Stimulated activated naive CD8-positive, alpha-beta T cell treated with anti-CD3 and anti-CD28 coated beads, Interleukin-15, Interleukin-2, amounts not matched to agents 100 ng/mL and 50 ng/mL, for 24 hours (primary cell): ENCODE data around the gene AIRE.

Experiments used
- H3K27ac Mint-ChIP-seq: one replicate; pipeline ENCODE4 v1.8.0; 2021; ENCODE audit warnings: mild to moderate bottlenecking, mixed read lengths
- H3K27me3 Mint-ChIP-seq: one replicate; pipeline ENCODE4 v1.8.0; 2021; ENCODE audit warnings: mixed read lengths
- H3K36me3 Mint-ChIP-seq: one replicate; pipeline ENCODE4 v1.8.0; 2021; ENCODE audit warnings: low read depth, mixed read lengths
- H3K4me1 Mint-ChIP-seq: one replicate; pipeline ENCODE4 v1.8.0; 2021; ENCODE audit warnings: low read depth, mixed read lengths
- H3K4me3 Mint-ChIP-seq: one replicate; pipeline ENCODE4 v1.8.0; 2021; ENCODE audit warnings: mild to moderate bottlenecking, mixed read lengths
- H3K9me3 Mint-ChIP-seq: one replicate; pipeline ENCODE4 v1.8.0; 2021; ENCODE audit warnings: mixed read lengths

The AIRE gene

GRCh38 chr21:44261675-44262295 is 23.9 kb upstream of the AIRE start, which contains the start of gene DNMT3L:
TSS of gene DNMT3L (minus strand) at chr21:44261897. CDS start at chr21:44261259, 638 bp downstream.
- H3K27ac Mint-ChIP-seq, result no peak within 1 kb of the TSS
- no peaks in the 10 kb centered on the region for H3K36me3 Mint-ChIP-seq
- no peaks in the 10 kb centered on the region for H3K27me3 Mint-ChIP-seq
- H3K4me3 Mint-ChIP-seq, result no peak within 1 kb of the TSS
- no peaks in the 10 kb centered on the region for H3K9me3 Mint-ChIP-seq
- no peaks in the 10 kb centered on the region for H3K4me1 Mint-ChIP-seq

GRCh38 chr21:44262338-44263056 is 23.2 kb upstream of the AIRE start:
- H3K4me3 Mint-ChIP-seq, result no peak overlapping the region
- H3K36me3 Mint-ChIP-seq, result no peaks in the 10 kb centered on the region
- no peaks in the 10 kb centered on the region for H3K4me1 Mint-ChIP-seq
- H3K27me3 Mint-ChIP-seq, result no peaks in the 10 kb centered on the region
- H3K9me3 Mint-ChIP-seq, result no peaks in the 10 kb centered on the region
- H3K27ac Mint-ChIP-seq, result no peak overlapping the region

- no peaks in the 10 kb centered on the region for H3K9me3 Mint-ChIP-seq
- no peak overlapping the region for H3K27ac Mint-ChIP-seq
- no peaks in the 10 kb centered on the region for H3K36me3 Mint-ChIP-seq
- H3K4me3 Mint-ChIP-seq, result no peak overlapping the region
- H3K4me1 Mint-ChIP-seq, result no peaks in the 10 kb centered on the region
- H3K27me3 Mint-ChIP-seq, result no peaks in the 10 kb centered on the region
Measured at GRCh38 chr21:44263221-44263760, 22.4 kb upstream of the AIRE start.

- Mint-ChIP-seq H3K27me3 (no peaks in the 10 kb centered on the region), H3K4me3 (no peak overlapping the region), H3K36me3 (no peaks in the 10 kb centered on the region), H3K9me3 (no peaks in the 10 kb centered on the region), H3K27ac (no peak overlapping the region), H3K4me1 (no peaks in the 10 kb centered on the region)
Measured at GRCh38 chr21:44263768-44264167, 21.9 kb upstream of the AIRE start.

DNA sequence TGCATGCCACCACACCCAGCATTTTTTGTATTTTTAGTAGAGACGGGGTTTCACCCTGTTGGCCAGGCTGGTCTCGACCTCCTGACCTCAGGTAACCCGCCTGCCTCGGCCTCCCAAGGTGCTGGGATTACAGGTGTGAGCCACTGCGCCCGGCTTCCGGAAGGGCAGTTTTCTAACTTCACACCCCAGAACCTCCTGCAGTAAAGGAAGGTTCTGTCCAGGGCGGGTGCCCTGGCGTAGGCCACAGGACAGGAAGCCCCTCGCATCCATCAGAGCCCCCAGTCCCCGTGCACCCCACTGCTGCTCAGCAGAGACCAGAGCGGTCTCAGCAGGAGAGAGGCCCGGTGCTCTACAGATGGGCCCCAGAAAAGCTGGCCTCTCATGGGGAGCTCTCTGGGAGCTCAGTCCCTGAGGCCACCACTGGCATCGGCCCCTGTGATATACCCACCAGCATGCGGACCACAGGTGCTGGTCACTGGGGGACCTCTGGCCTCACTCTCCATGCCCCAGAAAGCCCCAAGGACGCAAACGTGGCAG is 19.9 kb upstream of the AIRE start:
- H3K36me3 Mint-ChIP-seq, result no peaks in the 10 kb centered on the region
- H3K27me3 Mint-ChIP-seq, result no peaks in the 10 kb centered on the region
- no peak overlapping the region for H3K27ac Mint-ChIP-seq
- H3K9me3 Mint-ChIP-seq, result no peaks in the 10 kb centered on the region
- H3K4me3 Mint-ChIP-seq, result no peak overlapping the region
- no peaks in the 10 kb centered on the region for H3K4me1 Mint-ChIP-seq

- Mint-ChIP-seq H3K9me3 (no peaks in the 10 kb centered on the region), H3K27me3 (no peaks in the 10 kb centered on the region), H3K4me3 (no peak overlapping the region), H3K36me3 (no peaks in the 10 kb centered on the region), H3K4me1 (no peaks in the 10 kb centered on the region), H3K27ac (no peak overlapping the region)
Measured at GRCh38 chr21:44267655-44268142, 18.0 kb upstream of the AIRE start.

DNA sequence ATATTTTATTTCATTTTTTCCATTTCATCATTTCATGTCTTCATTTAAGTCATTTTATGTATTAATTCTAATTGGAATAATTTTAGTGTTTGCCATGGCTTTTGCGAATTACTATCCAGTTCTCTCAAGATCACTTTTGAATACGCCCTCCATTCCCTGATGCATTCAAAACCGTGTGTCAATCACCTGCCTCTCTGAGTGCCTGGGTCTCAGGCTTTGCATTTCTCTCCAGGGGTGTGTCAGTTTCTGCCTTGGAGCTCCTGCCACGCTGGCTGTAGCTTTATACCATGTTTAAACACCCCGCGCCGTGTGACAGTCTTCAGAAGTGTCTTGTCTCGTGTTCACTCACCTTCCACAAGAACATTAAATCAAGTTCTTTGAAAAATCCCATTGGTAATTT is 16.6 kb upstream of the AIRE start:
- Mint-ChIP-seq H3K9me3 (no peaks in the 10 kb centered on the region), H3K36me3 (no peaks in the 10 kb centered on the region), H3K4me1 (no peaks in the 10 kb centered on the region), H3K27ac (no peak overlapping the region), H3K4me3 (no peak overlapping the region), H3K27me3 (no peaks in the 10 kb centered on the region)

DNA sequence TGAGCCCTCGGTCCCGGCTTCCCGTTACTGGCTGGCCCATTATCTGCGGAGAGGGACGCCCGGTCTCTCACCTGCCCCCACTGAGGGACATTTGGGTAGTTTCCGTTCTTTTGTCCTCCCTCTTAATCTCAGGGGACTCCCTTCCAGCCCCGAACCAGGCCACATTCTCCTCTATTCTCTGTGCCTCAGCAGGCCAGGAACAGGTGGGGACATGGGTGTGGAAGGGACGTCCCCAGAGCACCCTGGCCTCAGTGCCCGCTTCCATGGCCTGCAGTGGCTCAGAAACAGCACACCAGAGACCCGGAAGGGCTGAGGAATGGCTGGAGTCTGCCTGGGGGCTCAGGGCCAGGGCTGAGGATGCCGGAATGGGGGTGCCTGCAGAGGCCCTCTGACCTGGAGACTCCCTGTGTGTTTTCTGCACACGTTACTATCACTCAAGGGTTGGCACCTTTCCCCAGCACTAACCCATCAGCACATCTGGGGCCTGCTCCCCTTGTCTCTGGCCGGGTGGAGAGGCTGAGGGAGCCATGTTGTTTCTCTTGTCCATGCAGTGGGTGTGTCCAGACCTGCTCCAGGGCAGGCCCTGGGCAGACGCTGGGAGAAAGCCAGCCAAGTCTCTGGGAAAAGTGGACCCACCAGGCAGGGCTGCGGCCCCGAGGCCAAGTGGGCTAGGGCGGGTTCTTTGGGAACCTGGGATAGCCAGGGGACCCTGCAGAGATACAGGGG is 14.0 kb upstream of the AIRE start:
- no peak overlapping the region for H3K4me3 Mint-ChIP-seq
- H3K9me3 Mint-ChIP-seq, result no peaks in the 10 kb centered on the region
- no peaks in the 10 kb centered on the region for H3K27me3 Mint-ChIP-seq
- no peaks in the 10 kb centered on the region for H3K4me1 Mint-ChIP-seq
- H3K36me3 Mint-ChIP-seq, result no peaks in the 10 kb centered on the region
- H3K27ac Mint-ChIP-seq, result no peak overlapping the region

DNA sequence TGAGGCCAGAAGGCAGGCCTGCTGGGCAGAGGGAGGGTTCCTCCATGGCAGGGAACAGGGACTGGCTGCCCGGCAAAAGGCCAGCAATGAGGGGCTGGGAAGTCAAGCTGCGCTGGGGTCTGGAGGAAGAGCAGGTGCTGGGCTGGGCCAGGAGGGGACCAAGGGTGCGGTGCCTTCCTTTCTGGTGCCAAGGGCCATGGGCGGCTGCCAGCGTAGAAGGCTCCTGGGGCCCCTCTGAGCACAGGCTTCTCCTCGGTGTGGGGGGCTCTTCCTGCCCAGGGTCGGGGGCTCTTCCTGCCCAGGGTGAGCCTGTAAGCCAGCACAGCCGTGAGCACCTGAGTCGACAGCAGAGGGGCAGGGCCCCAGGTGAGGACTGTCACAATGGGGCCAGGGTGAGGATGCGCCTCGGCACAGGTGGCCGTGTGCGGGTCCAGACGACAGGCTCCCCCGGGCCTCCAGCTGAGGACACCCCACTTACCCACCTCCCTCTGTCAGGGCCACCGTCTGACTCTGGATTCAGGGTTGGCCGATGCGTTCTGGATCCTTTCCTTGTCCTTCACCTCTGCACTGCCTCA is 13.3 kb upstream of the AIRE start:
- no peaks in the 10 kb centered on the region for H3K4me1 Mint-ChIP-seq
- no peak overlapping the region for H3K27ac Mint-ChIP-seq
- H3K9me3 Mint-ChIP-seq, result no peaks in the 10 kb centered on the region
- H3K4me3 Mint-ChIP-seq, result no peak overlapping the region
- no peaks in the 10 kb centered on the region for H3K36me3 Mint-ChIP-seq
- no peaks in the 10 kb centered on the region for H3K27me3 Mint-ChIP-seq

DNA sequence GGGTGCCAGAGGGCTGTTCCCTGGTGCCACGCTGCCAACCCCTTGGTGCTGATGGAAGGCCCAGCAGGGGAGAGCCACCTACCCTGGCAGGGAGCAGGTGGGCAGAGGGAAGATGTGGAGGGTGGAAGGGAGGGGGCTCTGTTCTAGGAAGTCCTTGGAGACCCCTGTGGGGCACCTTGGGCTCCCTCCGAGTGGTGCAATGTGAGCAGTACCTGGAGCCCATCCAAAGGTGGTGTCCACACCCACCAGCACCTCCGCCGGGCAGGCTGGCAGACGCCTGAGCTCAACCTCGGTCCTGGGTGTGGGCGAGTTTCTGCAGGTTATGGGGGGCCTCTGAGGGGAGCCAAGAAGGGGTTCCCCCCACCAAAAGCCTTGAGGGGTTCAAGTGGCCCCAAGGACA is 12.6 kb upstream of the AIRE start:
- Mint-ChIP-seq H3K9me3 (no peaks in the 10 kb centered on the region), H3K4me3 (no peak overlapping the region), H3K4me1 (no peaks in the 10 kb centered on the region), H3K27ac (no peak overlapping the region), H3K36me3 (no peaks in the 10 kb centered on the region), H3K27me3 (no peaks in the 10 kb centered on the region)

- H3K27ac Mint-ChIP-seq, result no peak overlapping the region
- no peaks in the 10 kb centered on the region for H3K9me3 Mint-ChIP-seq
- H3K27me3 Mint-ChIP-seq, result no peaks in the 10 kb centered on the region
- H3K36me3 Mint-ChIP-seq, result no peaks in the 10 kb centered on the region
- H3K4me1 Mint-ChIP-seq, result no peaks in the 10 kb centered on the region
- H3K4me3 Mint-ChIP-seq, result no peak overlapping the region
Measured at GRCh38 chr21:44275041-44275440, 10.6 kb upstream of the AIRE start.

DNA sequence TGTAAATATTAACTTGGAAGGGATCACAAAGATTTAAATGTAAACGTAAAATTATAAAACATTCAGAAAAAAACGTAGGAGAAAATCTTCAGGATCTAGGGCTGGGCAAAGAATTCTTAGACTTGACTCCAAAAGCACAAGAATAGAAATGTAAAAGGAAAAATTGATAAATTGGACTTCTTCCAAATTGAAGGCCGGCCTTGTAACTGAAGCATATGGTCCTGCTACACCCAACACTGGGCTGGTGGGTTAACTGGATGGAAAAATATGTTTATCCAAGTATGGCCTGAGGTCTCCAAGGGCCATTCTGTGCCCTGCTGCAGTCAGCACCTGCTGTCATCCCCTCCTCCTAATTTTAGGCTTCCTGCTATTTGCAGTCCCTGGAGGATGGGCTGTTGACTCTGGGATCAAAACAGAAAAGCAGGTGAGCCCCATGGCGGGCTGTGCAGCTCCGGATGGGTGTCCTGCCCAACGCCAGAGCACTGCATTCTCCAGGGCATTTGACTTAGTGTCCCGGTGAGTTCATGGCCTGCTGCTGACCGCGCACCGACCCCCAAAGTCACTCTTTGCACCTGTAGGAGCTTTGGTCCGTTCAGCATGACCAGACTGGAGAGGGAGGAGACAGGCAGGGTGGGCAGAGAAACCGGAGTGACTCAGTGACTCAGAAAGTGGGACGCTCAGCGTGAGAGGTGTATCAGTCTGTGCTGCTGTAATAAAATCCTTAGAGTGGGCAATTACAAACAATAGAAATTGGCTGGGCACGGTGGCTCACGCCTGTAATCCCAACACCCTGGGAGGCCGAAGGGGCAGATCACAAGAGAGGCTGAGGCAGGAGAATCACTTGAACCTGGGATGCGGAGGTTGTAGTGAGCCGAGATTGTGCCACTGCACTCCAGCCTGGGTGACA is 6.1 kb upstream of the AIRE start:
- H3K27ac Mint-ChIP-seq, result no peak overlapping the region
- H3K9me3 Mint-ChIP-seq, result no peaks in the 10 kb centered on the region
- no peak overlapping the region for H3K4me3 Mint-ChIP-seq
- no peaks in the 10 kb centered on the region for H3K36me3 Mint-ChIP-seq
- H3K4me1 Mint-ChIP-seq, result no peaks in the 10 kb centered on the region
- H3K27me3 Mint-ChIP-seq, result no peaks in the 10 kb centered on the region

GRCh38 chr21:44281801-44282200 is 3.9 kb upstream of the AIRE start:
- Mint-ChIP-seq H3K9me3 (no peaks in the 10 kb centered on the region), H3K4me1 (no peaks in the 10 kb centered on the region), H3K4me3 (no peak overlapping the region), H3K36me3 (no peaks in the 10 kb centered on the region), H3K27ac (no peak overlapping the region), H3K27me3 (no peaks in the 10 kb centered on the region)

DNA sequence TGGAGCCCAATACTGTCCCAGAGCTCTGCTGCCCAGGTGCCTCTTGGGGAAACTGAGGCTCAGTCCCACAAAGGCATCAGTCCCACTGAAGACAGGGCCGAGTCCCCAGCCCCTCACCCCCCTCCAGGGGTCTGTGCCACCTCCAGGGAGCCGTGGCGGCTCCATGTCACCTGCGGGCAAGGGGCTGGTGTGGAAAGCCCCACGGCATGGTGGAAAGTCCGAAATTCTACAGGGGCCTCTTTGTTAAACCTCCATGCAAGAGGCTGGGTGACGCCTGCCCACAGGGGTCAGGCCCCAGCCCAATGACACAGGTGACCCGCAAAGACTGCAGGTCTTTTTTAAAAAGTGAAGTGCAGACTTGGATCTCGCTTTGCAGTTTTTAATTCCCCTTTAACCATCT is 3.3 kb upstream of the AIRE start:
- H3K4me3 Mint-ChIP-seq, result no peak overlapping the region

More for the DNA sequence above, 3.3 kb upstream of the AIRE start:
- Mint-ChIP-seq H3K4me1 (no peaks in the 10 kb centered on the region), H3K9me3 (no peaks in the 10 kb centered on the region), H3K36me3 (no peaks in the 10 kb centered on the region), H3K27ac (no peak overlapping the region), H3K27me3 (no peaks in the 10 kb centered on the region)
